HG02763 (cell line): ENCODE results near the gene MORN5.

ENCODE experiments used
- ATAC-seq: cut with Tn5 transposase; IDR thresholded peaks from one replicate; pipeline ENCODE4 v1.9.1; 2021; ENCODE audit warnings: mild to moderate bottlenecking, moderate library complexity; ENCODE audit not compliant: unreplicated experiment

MORN5 gene

DNA sequence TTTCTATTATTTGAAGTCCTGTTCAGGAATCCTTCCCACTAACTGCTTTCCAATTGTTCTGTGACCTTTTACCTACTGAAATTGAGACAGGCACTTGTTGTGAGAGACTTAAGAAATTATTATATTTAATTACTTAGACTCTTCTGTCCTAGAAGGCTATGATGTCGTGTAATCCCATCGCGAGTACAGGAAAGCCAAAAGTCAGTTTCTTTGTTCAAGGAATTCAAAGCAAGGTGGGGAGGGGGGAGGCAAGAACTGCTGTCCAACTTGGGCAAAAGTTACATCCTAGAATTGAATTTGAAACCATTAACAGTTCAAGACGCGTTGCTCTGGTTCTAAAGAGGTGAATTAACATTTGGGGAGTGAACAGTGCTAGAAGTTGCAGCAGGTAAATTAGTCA lies 18.0 kb upstream of the MORN5 start:
- no peak for ATAC-seq

DNA sequence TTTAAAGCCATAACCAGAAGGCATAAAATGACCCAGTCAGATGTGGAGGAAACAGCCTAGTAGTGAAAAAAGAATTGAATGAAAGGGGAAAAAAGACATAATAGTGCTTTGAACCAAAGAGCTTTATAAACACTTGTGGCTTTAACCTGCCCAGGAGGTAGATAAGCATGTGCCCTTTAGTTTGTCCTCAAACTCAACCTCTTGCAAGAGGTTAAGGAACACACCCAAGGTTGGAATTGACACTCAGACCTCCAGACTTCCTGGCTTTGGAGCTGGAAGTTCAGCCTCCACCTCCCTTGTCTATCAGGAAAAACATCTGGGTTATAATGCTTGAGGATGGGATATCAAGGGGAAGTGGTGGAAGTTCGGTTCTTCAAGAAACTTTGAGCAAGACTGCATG lies 16.4 kb upstream of the MORN5 start:
- ATAC-seq, result no peak

DNA sequence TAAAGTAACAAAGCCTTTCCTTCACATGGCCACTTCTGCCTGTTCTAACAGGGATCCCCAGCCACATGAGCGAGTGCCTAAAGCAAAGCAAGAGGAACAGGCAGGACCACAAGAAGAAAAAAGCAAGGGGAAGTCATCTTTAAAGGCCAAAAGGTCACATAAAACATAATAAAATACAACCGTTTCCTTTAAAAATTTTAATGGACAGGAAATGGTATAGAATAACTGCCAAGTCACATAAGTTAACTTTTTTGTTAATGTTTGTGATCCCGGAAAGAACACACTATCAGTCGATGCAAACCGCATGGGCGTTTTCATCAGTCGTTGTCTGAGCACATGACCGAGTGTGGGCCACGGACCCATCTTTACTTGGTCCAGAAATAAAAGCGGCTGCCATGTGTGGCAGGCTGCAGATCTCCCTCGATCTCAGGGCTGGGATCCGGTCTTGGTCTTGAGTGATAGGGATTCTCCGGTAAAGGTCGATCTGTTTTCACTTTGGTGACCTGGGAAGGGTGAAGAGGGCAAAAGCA lies 15.8 kb upstream of the MORN5 start:
- ATAC-seq, result no peak

DNA sequence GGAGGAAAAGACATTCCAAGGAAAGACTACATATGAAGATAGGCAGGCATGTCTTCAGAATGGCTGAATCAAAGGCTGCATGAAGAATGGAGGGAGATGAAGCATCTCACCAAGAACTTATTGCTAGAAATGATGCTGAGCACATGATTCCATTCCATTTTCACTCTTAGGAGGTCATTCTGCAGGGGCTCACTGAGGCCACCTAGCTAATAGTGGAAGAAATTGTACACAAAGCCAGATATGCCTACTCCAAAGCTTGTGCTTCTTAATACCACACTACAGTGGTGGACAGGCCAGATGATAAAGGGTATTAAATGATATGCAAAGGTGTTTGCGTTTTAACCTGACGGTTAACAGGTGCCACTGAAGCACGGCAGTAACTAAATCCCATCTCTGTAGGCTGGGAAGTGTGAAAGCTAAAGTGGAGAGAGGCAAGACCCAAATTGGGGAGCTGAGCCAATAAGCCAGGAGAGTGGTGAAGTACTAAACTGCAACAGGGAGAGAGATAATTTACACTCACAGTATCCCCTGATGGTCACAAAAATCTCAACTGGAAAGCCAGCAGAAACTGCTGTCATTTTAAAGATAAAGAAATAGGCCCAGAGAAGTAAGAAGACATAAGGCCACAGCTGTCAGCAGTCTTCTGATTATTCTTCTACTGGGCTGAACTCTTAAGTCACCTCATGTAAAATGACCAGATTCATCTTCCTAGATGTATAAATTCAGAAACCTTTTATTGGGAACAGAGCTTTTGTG lies 14.7 kb upstream of the MORN5 start:
- ATAC-seq, result no peak

DNA sequence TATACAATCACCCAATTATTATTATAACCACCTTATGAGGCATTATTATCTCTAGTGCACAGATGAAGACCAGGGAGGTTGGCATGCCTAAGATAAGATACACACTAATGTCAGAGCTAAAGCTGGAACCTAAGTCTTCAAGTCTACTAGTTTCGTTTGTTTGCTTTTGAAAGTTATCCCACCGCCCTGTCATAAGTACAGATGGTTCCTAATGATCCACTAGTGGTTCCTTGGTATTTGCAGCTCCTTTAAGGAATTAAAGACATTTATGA lies 14.2 kb upstream of the MORN5 start:
- ATAC-seq, result no peak

DNA sequence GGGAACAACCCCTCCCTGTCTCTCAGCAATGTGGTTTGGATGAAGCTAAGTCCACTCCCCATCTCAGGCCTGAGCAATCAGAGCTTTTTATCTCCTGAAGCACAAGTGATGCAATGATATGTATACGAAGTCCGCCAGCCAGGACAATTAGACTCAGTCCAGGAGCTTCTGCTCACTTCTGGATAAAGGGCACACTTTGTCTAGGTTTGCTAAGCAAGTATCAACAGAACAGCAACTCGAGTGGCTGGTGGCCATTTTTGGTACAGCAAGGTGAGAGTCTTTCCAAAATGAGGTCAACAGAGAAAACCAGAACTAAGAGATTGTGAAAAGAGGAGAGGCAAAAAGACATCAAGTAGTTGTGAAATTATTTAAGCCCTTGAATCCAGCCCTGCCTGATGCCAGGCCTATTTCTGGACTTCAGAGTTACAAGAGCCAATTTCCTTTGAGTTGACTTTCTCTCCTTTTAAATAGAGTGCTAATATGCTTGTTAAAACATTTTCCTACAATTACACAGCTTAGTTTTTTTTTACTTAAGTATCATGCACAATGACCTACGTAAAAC lies 8.4 kb upstream of the MORN5 start:
- ATAC-seq, result no peak

DNA sequence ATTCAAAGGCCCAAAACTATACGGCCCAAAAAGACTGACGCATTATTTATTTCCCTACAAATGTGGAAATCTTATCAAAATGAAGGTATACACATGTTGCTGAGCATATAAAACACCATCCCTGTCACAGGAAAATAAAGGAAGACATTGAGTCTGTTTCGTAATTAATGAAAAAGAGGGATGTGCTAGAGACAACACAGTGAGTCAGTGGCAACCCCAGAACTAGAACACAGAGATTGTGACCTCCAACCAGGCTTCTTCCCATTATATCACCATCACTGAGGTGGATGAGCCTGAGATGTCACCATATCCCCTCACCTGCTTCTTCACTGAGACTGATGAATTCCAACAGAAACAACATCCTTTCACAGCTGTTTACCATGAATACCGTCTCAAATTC lies 3.9 kb upstream of the MORN5 start:
- no peak for ATAC-seq

DNA sequence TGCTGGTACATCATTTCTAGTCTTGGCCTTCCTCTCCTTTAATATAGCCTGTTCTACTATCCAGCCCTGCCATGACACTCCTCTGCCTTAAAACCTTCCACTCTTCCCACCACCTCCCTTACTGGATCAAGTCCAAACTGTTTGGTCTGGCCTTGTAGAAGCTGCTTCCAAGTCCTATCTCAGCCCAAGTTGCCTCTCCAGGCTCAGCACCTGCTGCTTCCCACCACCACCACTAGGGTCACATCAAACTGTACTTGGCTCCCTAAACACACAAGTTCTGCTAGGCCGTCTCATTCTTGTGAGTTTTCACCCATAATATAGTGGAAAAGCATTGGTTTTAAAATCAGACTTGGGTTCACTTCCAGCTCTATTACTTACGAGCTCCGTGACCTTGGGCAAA lies 1.5 kb upstream of the MORN5 start:
- ATAC-seq, result no peak

DNA sequence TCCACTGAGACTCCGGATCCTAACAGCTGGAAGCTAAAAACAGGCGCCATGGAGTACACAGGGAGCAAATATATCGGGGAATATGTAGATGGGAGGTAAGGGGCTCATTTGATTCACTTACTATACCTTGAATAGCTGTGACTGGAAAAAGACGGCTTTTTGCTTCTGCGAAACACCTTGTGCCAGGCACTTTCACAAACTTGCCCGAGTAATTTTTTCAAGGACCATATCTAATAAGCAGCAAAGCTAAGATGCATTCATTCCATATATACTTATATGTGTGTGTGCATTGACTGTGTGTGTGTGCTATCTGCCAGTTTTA lies 178 bp downstream of the MORN5 start:
- no peak for ATAC-seq

DNA sequence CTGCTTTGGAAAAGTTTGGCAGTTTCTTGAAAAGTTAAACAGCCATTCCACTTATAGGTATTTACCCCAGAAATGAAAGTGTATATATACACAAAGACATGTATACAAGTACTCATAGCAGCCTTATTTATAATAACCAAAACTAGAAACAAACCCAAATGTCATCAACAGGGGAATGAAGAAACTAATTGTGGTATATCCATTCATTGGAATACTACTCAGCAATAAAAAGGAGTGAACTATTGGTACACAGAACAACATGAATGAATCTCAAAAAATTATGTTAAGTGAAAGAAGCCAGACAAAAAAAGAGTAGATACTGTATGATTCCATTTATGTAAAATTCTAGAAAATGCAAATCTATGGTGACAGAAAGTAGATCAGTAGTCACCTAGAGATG lies 2.7 kb downstream of the MORN5 start:
- ATAC-seq, result no peak

DNA sequence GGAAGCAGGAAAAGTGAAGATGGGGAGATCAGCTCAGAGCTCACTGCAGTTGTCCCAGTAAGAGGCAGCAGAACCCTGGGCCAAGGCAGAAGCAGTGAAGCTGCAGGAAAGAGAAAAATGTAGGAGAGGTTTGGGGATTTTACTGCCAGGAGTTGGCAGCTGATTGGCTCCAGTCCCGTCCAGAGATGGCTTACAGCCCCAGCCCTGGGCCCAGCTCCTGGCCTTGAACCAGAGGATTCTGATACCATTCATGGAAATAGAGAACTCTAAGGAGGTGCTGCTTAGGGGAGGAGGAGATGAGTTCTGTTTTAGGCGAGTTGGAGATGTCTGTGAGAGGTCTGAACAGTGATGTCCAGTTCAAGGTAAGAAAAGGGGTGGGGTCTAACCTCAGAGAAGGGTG lies 4.6 kb downstream of the MORN5 start:
- no peak for ATAC-seq

DNA sequence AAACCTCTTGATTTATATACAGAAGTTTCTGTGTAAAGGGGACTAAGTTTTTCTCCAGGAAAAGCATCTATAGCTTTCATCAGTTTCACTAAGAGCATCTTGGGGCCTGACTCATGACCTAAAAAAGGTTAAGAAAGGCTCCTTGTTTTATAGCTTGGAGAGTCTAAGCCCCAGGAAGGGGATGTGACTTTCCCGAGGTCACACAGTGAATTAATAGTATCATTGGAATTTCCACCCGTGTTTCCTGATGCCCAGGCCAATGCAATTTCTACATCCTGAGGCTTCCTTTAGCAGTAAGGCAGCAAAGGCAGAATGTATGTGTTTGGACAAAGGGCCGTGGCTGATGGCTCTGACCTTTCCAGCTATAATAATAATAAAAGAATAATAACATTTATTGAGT lies 8.6 kb downstream of the MORN5 start:
- no peak for ATAC-seq

DNA sequence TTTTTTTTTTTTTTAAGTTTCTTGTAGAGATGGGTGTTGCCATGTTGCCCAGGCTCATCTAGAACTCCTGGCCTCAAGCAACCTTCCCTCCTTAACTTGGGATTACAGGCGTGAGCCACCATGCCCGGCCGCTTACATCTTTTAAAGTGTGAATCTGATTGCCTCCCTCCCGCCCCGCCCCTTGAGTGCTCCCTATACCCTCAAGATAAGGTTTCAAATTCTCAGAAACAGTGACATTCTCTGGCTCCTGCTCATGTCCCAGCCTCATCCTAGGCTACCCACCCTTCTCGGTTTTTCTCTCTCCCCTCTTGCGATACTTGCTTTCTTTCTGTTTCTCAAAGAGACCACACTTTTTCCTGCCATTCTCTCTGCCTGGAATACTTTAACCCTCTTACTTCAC lies 12.4 kb downstream of the MORN5 start:
- no peak for ATAC-seq

DNA sequence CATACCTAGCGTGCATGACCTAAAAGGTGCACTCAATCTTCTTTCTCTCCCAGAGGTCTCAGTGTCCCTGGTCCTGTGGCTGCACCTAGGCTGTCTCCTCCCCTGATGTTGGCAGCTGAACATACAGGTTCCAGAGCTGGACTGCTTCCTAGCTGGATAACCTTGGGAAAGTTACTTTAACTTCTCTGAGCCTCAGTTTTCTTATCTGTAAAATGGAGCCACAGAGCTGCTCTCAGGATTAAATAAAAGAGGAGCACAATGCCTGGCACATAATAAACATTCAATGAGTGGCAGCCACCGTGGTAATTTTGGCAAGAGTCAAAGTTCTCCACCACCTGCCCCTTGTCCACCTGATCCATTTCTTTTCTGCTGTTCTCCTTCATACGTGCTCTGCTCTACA lies 14.0 kb downstream of the MORN5 start:
- ATAC-seq, result no peak

DNA sequence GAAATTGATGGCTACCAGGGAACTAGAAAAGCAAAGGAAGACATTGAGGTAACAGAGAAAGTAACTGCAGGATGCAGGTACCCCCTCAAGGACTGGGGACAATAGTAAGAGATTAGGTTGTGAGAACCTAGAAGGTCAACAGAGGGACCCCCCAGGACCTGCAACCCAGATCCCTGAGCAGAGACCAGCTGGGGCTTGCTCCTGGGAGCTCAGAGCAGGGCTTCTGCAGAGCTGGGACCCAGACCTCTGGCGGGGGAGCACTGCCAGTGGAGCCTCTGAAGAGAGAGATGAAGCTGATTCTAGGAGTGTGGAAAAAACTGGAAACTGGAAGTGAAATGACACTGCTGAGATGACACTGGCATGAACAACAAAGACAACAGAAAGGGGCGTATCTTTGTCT lies 17.2 kb downstream of the MORN5 start:
- ATAC-seq, result no peak

DNA sequence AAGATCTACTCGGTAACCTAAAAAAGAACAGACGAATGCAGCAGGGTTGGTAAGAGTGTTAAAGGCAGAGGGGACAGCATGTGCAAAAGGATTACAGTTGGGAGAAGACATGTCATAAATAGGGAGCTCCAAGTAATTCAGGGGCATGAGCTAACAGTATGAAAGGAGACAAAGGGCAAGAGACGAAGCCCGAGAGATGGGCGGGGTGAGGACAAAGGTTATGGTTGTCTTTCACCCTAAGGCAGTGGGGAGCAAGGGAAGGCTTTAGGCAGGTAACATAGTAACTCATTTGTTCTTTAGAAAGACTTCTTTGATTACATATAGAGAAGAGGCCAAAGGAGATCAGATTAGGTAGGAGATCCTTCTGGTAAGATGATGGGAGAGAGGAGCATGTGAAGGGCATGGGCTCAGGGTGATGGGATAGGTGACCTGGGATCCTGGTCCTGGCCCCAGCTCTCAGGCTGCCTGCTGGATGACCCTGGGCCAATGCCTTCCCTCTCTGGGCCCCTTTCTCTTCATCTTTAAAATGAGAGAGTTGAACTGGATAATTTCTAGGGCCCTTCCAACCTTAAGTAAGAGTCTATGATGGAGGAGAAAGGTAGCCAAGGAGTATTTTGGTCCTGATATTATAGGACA lies 19.5 kb downstream of the MORN5 start:
- ATAC-seq, result no peak

DNA sequence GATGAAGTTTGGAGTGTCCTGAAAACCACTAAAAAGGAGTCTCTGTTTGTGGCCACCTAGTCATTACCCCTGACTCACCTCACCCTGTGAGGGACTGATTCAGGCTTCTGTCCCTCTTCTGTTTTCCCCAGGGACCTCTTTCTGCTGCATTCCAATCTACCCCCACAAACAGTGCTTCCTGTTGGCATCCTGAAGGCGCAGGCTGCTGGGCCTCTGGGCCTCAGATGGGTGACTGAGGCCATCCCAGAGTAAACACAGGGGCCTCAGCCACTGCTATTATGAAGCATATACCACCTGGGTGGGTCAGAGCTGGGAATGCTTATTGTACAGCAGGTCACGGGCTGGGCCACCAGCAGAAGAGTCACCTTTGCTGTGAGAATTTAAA lies 20.0 kb downstream of the MORN5 start:
- ATAC-seq, result no peak

DNA sequence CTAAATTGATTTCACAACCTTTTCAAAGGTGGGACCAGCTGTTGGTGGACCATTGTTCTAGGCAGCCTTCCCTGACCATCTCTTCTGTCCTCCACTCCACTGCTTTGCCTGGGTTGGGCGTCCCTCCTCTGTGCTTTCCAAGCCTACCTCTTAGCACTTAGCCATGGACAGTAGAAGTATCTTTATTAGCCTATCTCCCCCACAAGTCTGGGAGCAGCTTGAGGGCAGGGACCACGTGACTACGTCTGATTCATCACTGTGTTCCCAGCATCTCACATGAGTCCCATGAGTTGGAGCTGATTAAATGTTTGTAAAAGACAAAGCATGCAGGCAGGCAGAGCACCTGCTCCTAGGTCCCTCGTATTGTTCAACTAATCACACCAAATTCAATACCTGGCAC lies 20.9 kb downstream of the MORN5 start:
- no peak for ATAC-seq

DNA sequence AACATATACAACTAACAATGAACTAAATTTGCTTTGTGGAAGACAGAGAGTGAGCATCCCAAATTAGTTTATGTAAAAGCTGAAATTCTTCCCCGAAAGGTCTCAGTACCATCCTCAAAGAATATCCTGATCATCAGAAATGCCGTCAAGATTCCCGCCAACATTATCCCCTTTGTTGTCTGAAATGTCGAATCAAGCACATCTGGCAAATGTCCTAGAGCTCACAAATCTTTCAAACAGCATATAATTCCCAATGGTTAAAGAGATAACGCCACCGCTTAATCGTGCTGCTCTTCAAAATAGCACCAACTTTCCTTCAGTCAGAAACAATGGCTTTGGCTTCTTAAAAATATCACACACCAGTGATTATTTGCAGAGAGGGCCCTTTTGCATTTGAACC lies 23.8 kb downstream of the MORN5 start:
- no peak for ATAC-seq

DNA sequence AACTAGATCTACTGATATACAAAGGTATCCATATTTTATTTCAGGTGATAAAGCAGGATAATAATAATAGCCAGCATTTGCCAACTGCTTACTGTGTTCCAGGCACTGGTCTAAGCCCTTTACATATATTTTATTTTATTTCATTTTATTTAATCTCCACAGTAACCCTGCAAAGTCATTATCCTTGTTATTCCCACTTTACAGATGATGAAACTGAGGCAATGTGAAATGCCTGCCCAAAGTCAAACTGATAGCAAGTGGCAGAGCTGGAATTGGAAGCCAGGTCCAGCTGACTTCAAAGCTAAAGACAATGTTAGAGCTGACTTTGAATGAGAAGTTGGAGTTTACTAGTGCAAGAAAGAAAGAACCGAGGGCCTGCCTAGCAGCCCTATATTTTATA lies 24.8 kb downstream of the MORN5 start:
- ATAC-seq, result no peak

DNA sequence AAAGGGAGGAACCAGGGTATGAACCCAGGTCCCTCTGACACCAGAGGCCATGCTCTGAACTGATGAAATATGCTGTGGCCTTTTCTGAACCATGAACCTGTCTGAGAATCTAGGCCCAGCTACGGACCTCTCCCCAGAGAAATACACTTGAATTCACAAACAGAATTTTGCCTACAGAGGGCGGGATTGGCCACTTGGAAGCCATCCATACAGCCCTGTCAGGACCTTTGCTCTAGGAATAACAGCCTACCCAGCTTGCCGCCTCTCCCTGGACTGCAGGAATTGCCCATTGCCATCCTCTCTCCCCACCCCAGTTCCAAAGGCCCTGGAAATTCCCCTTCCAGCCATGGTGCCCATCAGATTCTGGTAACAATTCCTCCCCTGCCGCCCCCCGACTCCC lies 26.6 kb downstream of the MORN5 start:
- ATAC-seq, result no peak

DNA sequence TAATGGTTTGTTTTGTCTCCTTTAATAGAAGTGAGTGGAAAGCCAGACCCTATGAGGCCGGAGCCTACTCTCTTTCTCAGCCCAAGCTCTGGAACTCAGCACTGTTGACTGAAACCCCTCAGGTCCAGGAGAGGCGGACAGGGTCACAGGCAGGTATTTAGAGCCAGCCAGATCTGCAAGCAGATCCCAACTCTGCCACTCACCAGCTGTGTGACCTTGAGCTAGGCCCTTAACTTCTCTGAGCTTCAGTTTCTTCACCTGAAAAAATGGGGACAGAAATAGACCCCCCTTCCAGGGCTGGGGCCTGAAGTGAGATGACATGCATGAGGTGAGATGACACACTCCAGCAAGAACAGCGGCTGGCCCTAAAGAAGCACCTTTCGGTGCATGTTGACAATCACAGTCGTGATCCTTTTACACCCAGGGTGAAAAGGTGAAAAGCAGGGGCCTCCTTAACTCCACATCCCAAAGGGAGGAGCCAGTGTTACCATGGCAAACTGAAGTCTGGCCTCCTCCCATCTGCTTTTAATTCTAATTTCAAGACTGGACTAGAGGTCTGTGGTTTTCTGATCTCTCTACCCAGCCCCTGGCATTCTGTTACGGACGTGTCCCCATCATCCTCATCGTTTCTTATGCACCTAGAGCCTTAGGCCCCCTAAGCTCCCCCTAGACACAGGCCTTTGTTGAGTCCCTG lies 27.2 kb downstream of the MORN5 start:
- no peak for ATAC-seq
